Adipocyte (in vitro differentiated cells): ENCODE measurements around the gene OR1M1.

Experiments
- DNase-seq: peaks from one replicate; pipeline ENCODE4 v3.0.0-alpha.2; 2015; ENCODE audit warnings: low read depth
- H3K27me3 ChIP-seq: replicated peaks from 2 replicates; pipeline ENCODE4 v1.7.0; 2013; ENCODE audit warnings: mild to moderate bottlenecking, low read length, moderate library complexity; ENCODE audit not compliant: control insufficient read depth, insufficient read depth
- H3K36me3 ChIP-seq: 2 replicates; pipeline ENCODE4 v1.7.0; 2013; ENCODE audit warnings: low read length, mild to moderate bottlenecking, moderate library complexity; ENCODE audit not compliant: control insufficient read depth, insufficient read depth, severe bottlenecking
- H3K4me1 ChIP-seq: 2 replicates; pipeline ENCODE4 v1.7.0; 2013; ENCODE audit warnings: mild to moderate bottlenecking, low read length, moderate library complexity; ENCODE audit not compliant: control insufficient read depth, insufficient read depth
- H3K4me3 ChIP-seq: 2 replicates; pipeline ENCODE4 v1.7.0; 2013; ENCODE audit warnings: mild to moderate bottlenecking, low read length, moderate library complexity
- H3K9ac ChIP-seq: 2 replicates; pipeline ENCODE4 v1.7.0; 2013; ENCODE audit warnings: mild to moderate bottlenecking, low read length, moderate library complexity
- H3K9me3 ChIP-seq: 2 replicates; pipeline ENCODE4 v1.7.0; 2013; ENCODE audit warnings: mild to moderate bottlenecking, low read length, moderate library complexity; ENCODE audit not compliant: control insufficient read depth

OR1M1 gene

DNA sequence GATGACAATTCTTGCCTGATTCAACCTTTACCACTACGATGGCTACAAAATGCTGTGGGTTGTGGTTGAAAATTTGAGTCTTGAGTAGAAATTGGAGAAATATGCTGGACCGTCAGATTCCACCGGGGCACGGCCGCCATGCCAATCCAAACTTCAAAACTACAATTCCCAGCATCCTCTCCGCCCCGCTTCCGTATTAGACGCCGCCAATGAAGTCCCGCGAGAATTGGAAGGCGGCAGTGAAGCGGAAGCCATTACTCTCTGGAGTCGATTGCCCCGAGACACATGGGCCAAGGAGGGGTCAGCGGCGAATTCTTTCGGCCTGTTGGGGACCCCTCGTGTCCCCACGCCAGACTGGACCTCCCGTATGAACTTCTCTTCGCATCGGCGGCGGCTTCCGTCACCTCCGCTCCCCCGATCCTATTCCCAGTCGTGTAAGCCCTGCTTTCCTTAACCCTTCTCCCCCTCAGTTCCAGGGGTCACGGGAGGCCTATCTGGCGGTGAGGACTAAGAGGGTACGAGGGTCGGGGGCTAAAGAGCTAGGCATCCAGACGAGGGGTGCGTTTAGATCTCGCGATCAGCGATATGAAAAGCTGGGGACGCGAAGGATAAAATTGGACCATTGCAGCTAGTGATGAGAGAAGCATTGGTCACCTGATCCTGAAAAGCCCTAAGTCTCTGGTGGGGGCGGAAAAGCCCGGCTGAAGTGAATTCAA, 53.5 kb downstream of the OR1M1 start, which contains the start of gene ZNF317:
Gene ZNF317, plus strand, starts transcription at position 239 of the 716 bp plus-strand sequence. CDS start 15,620 bp downstream, outside the sequence.
- no peaks in the 10 kb centered on the region for H3K27me3 ChIP-seq
- H3K9ac ChIP-seq, result peak within 1 kb of the TSS; percentile 99
- H3K9me3 ChIP-seq, result peaks cover 10% of the 10 kb centered on the region
- peaks cover 11% of the 10 kb centered on the region for H3K4me1 ChIP-seq
- H3K4me3 ChIP-seq, result peak within 1 kb of the TSS; percentile 100
- no peaks in the 10 kb centered on the region for H3K36me3 ChIP-seq
- DNase-seq, result peak; percentile 99

DNA sequence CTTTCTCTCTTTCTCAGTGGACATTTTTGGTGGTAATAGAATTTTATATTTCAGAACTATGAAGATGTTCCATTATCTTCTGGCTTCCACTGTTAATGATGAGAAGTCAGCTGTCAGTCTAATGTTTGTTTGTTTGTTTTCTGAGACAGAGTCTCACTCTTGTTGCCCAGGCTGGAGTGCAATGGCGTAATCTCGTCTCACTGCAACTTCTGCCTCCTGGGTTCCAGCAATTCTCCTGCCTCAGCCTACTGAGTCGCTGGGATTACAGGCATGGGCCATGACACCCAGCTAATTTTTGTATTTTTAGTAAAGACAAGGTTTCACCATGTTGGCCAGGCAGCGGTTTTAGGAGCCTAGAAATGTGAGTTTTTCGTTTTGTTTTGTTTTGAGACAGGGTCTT, 58.1 kb downstream of the OR1M1 start:
- Histone ChIP-seq H3K4me1 (peaks cover 8% of the 10 kb centered on the region), H3K36me3 (peaks cover 14% of the 10 kb centered on the region), H3K4me3 (peak overlapping the region; percentile 1), H3K9ac (no peak overlapping the region), H3K27me3 (no peaks in the 10 kb centered on the region), H3K9me3 (peaks cover 18% of the 10 kb centered on the region)
- DNase-seq, result peak; percentile 14
